ENCODE data around the gene ZC3HAV1.
"Not testable (repeated sequence)": the region's sequence is repeated elsewhere in the genome, so short reads cannot be mapped to it uniquely, and the experiment has no call there.

ZC3HAV1 gene

GRCh38 chr7:139025861-139026260 lies 83.7 kb downstream of the ZC3HAV1 start:
- in situ Hi-C loops (cut with MboI; ENCODE audit: low sequenced_read_pairs) = not testable (repeated sequence)

- in situ Hi-C loops (cut with MboI; ENCODE audit: low sequenced_read_pairs) = no loop called here
Measured at GRCh38 chr7:139023076-139023475, 86.4 kb downstream of the ZC3HAV1 start.

- in situ Hi-C loops (cut with MboI; ENCODE audit: low sequenced_read_pairs) = no loop called here
Measured at GRCh38 chr7:139022286-139022685, 87.2 kb downstream of the ZC3HAV1 start.

- in situ Hi-C loops (cut with MboI; ENCODE audit: low sequenced_read_pairs) = no loop called here
Measured at GRCh38 chr7:139018910-139019309, 90.6 kb downstream of the ZC3HAV1 start.

GRCh38 chr7:139016931-139017511 lies 92.5 kb downstream of the ZC3HAV1 start:
- in situ Hi-C loops (cut with MboI; ENCODE audit: low sequenced_read_pairs) = no loop called here

- in situ Hi-C loops (cut with MboI; ENCODE audit: low sequenced_read_pairs) = no loop called here
Measured at GRCh38 chr7:139011373-139011772, 98.1 kb downstream of the ZC3HAV1 start.

- in situ Hi-C loops (cut with MboI; ENCODE audit: low sequenced_read_pairs) = no loop called here
Measured at GRCh38 chr7:139004321-139005090, 105.0 kb downstream of the ZC3HAV1 start.

GRCh38 chr7:138999414-138999813 lies 110.1 kb downstream of the ZC3HAV1 start:
- in situ Hi-C loops (cut with MboI; ENCODE audit: low sequenced_read_pairs) = no loop called here

All from HL-60/S4 treated with phorbol 12-myristate 13-acetate at 8.2 ng/mL for 4 days and 3 days (cell line).